NCI-H1436 treated with DMSO at 0.1 percent for 48 hours (cell line): ENCODE measurements around the gene DDX5.
"Not testable (repeated sequence)": the region's sequence is repeated elsewhere in the genome, so short reads cannot be mapped to it uniquely, and the experiment has no call there.

Source experiments
- DNase-seq: peaks from one replicate; lab custom pipeline; 2025; lab: John Stamatoyannopoulos, UW

DDX5 gene

GRCh38 chr17:64507413-64507782 is 1.3 kb upstream of the DDX5 start:
- DNase-seq, result peak; percentile 71

- peak; percentile 97 for DNase-seq
These were observed 705 bp upstream of the DDX5 start, which contains the start of gene CEP95 for GRCh38 chr17:64506576-64507412. Gene CEP95, plus strand, starts transcription at chr17:64506977. Its CDS starts 121 bp downstream, at chr17:64507098.

GRCh38 chr17:64505340-64506200 is 519 bp downstream of the DDX5 start:
- DNase-seq, result peak; percentile 56

- DNase-seq, result no peak
These were observed 1.2 kb downstream of the DDX5 start for GRCh38 chr17:64504769-64505339.

- no peak for DNase-seq
These were observed 2.0 kb downstream of the DDX5 start for GRCh38 chr17:64503821-64504768.

GRCh38 chr17:64503341-64503740 is 2.7 kb downstream of the DDX5 start:
- no peak for DNase-seq

GRCh38 chr17:64502809-64503208 is 3.3 kb downstream of the DDX5 start:
- no peak for DNase-seq

GRCh38 chr17:64502021-64502420 is 4.1 kb downstream of the DDX5 start:
- DNase-seq, result no peak

GRCh38 chr17:64500862-64501765 is 5.0 kb downstream of the DDX5 start:
- DNase-seq, result no peak

GRCh38 chr17:64500487-64500859 is 5.6 kb downstream of the DDX5 start:
- no peak for DNase-seq

- no peak for DNase-seq
These were observed 6.1 kb downstream of the DDX5 start for GRCh38 chr17:64499805-64500486.

- DNase-seq, result no peak
These were observed 7.5 kb downstream of the DDX5 start for GRCh38 chr17:64498308-64499203.

GRCh38 chr17:64497565-64498035 is 8.5 kb downstream of the DDX5 start:
- no peak for DNase-seq

- peak; percentile 50 for DNase-seq
These were observed 9.1 kb downstream of the DDX5 start, which contains the start of gene POLG2 for GRCh38 chr17:64496786-64497564. Gene POLG2, minus strand, starts transcription at chr17:64497054. Its CDS starts 86 bp downstream, at chr17:64496968.

- DNase-seq, result no peak
These were observed 9.7 kb downstream of the DDX5 start for GRCh38 chr17:64496348-64496785.

GRCh38 chr17:64495300-64495699 is 10.8 kb downstream of the DDX5 start:
- not testable (repeated sequence) for DNase-seq

- DNase-seq, result no peak
These were observed 12.0 kb downstream of the DDX5 start for GRCh38 chr17:64494121-64494520.
